ENCODE measurements around the gene IRS1. TPM values are rescaled to one million over a fixed set of nuclear protein-coding genes. Genes with fewer than 3 reads are reported as not detected.

Gene IRS1
- polyA plus RNA-seq, 2 donors = 1.6 to 3.7 TPM

- no peaks in the 10 kb centered on the region for H3K4me1 ChIP-seq (ENCODE audit: control insufficient read depth in 2 of 2, insufficient read depth in 2 of 2, low read length in 1 of 2)
- WGBS, 2 donors = 90 to 94% methylated on average over 4 of the region's 4 CpGs
- no peaks in the 10 kb centered on the region for H3K9me3 ChIP-seq (ENCODE audit: control insufficient read depth in 2 of 2, insufficient read depth in 1 of 2, low read depth in 1 of 2, low read length in 1 of 2)
- H3K27me3 ChIP-seq (ENCODE audit: control insufficient read depth in 1 of 2, insufficient read depth in 2 of 2, low read length in 2 of 2) = no peaks in the 10 kb centered on the region
- no peak overlapping the region for H3K27ac ChIP-seq (ENCODE audit: low read depth in 2 of 2, low read length in 1 of 2)
- no peak overlapping the region for H3K4me3 ChIP-seq (ENCODE audit: low read depth in 1 of 2, low read length in 2 of 2)
- no peaks in the 10 kb centered on the region for H3K36me3 ChIP-seq (ENCODE audit: control insufficient read depth in 2 of 2, insufficient read depth in 2 of 2, low read length in 1 of 2)
Measured at GRCh38 chr2:226736382-226736781, 63.2 kb downstream of the IRS1 start.

- H3K27ac ChIP-seq (ENCODE audit: low read depth in 2 of 2, low read length in 1 of 2) = no peak overlapping the region
- H3K4me3 ChIP-seq (ENCODE audit: low read depth in 1 of 2, low read length in 2 of 2) = no peak overlapping the region
- no peaks in the 10 kb centered on the region for H3K27me3 ChIP-seq (ENCODE audit: control insufficient read depth in 1 of 2, insufficient read depth in 2 of 2, low read length in 2 of 2)
- no peaks in the 10 kb centered on the region for H3K9me3 ChIP-seq (ENCODE audit: control insufficient read depth in 2 of 2, insufficient read depth in 1 of 2, low read depth in 1 of 2, low read length in 1 of 2)
- no peaks in the 10 kb centered on the region for H3K4me1 ChIP-seq (ENCODE audit: control insufficient read depth in 2 of 2, insufficient read depth in 2 of 2, low read length in 1 of 2)
- no peaks in the 10 kb centered on the region for H3K36me3 ChIP-seq (ENCODE audit: control insufficient read depth in 2 of 2, insufficient read depth in 2 of 2, low read length in 1 of 2)
- WGBS, 2 donors = 88 to 91% methylated on average over 4 of the region's 4 CpGs
Measured at GRCh38 chr2:226733927-226734564, 65.6 kb downstream of the IRS1 start.

- H3K4me1 ChIP-seq (ENCODE audit: control insufficient read depth in 2 of 2, insufficient read depth in 2 of 2, low read length in 1 of 2) = no peaks in the 10 kb centered on the region
- no peaks in the 10 kb centered on the region for H3K9me3 ChIP-seq (ENCODE audit: control insufficient read depth in 2 of 2, insufficient read depth in 1 of 2, low read depth in 1 of 2, low read length in 1 of 2)
- no peak overlapping the region for H3K4me3 ChIP-seq (ENCODE audit: low read depth in 1 of 2, low read length in 2 of 2)
- no peaks in the 10 kb centered on the region for H3K27me3 ChIP-seq (ENCODE audit: control insufficient read depth in 1 of 2, insufficient read depth in 2 of 2, low read length in 2 of 2)
- H3K36me3 ChIP-seq (ENCODE audit: control insufficient read depth in 2 of 2, insufficient read depth in 2 of 2, low read length in 1 of 2) = no peaks in the 10 kb centered on the region
- H3K27ac ChIP-seq (ENCODE audit: low read depth in 2 of 2, low read length in 1 of 2) = no peak overlapping the region
- 63 to 76% methylated on average over 6 of the region's 6 CpGs for WGBS, 2 donors
Measured at GRCh38 chr2:226733189-226733858, 66.3 kb downstream of the IRS1 start.

- H3K9me3 ChIP-seq (ENCODE audit: control insufficient read depth in 2 of 2, insufficient read depth in 1 of 2, low read depth in 1 of 2, low read length in 1 of 2) = no peaks in the 10 kb centered on the region
- H3K27ac ChIP-seq (ENCODE audit: low read depth in 2 of 2, low read length in 1 of 2) = no peak overlapping the region
- no peak overlapping the region for H3K4me3 ChIP-seq (ENCODE audit: low read depth in 1 of 2, low read length in 2 of 2)
- no peaks in the 10 kb centered on the region for H3K27me3 ChIP-seq (ENCODE audit: control insufficient read depth in 1 of 2, insufficient read depth in 2 of 2, low read length in 2 of 2)
- no peaks in the 10 kb centered on the region for H3K4me1 ChIP-seq (ENCODE audit: control insufficient read depth in 2 of 2, insufficient read depth in 2 of 2, low read length in 1 of 2)
- H3K36me3 ChIP-seq (ENCODE audit: control insufficient read depth in 2 of 2, insufficient read depth in 2 of 2, low read length in 1 of 2) = no peaks in the 10 kb centered on the region
- 94% methylated on average over 4 of the region's 4 CpGs for WGBS, 2 donors
Measured at GRCh38 chr2:226732478-226733188, 67.0 kb downstream of the IRS1 start.

- 79 to 81% methylated on average over 4 of the region's 4 CpGs for WGBS, 2 donors
- Histone ChIP-seq H3K4me1 (ENCODE audit: control insufficient read depth in 2 of 2, insufficient read depth in 2 of 2, low read length in 1 of 2) (peaks cover 0 to 3% of the 10 kb centered on the region in 2 donors), H3K4me3 (ENCODE audit: low read depth in 1 of 2, low read length in 2 of 2) (no peak overlapping the region), H3K9me3 (ENCODE audit: control insufficient read depth in 2 of 2, insufficient read depth in 1 of 2, low read depth in 1 of 2, low read length in 1 of 2) (no peaks in the 10 kb centered on the region), H3K27ac (ENCODE audit: low read depth in 2 of 2, low read length in 1 of 2) (no peak overlapping the region), H3K27me3 (ENCODE audit: control insufficient read depth in 1 of 2, insufficient read depth in 2 of 2, low read length in 2 of 2) (no peaks in the 10 kb centered on the region), H3K36me3 (ENCODE audit: control insufficient read depth in 2 of 2, insufficient read depth in 2 of 2, low read length in 1 of 2) (no peaks in the 10 kb centered on the region)
Measured at GRCh38 chr2:226730481-226730880, 69.1 kb downstream of the IRS1 start.

- Histone ChIP-seq H3K9me3 (ENCODE audit: control insufficient read depth in 2 of 2, insufficient read depth in 1 of 2, low read depth in 1 of 2, low read length in 1 of 2) (no peaks in the 10 kb centered on the region), H3K4me1 (ENCODE audit: control insufficient read depth in 2 of 2, insufficient read depth in 2 of 2, low read length in 1 of 2) (peaks cover 0 to 3% of the 10 kb centered on the region in 2 donors), H3K27ac (ENCODE audit: low read depth in 2 of 2, low read length in 1 of 2) (no peak overlapping the region), H3K36me3 (ENCODE audit: control insufficient read depth in 2 of 2, insufficient read depth in 2 of 2, low read length in 1 of 2) (no peaks in the 10 kb centered on the region), H3K27me3 (ENCODE audit: control insufficient read depth in 1 of 2, insufficient read depth in 2 of 2, low read length in 2 of 2) (no peaks in the 10 kb centered on the region), H3K4me3 (ENCODE audit: low read depth in 1 of 2, low read length in 2 of 2) (no peak overlapping the region)
- 90 to 97% methylated on average over 1 of the region's 1 CpG for WGBS, 2 donors
Measured at GRCh38 chr2:226728996-226729395, 70.6 kb downstream of the IRS1 start.

- no peaks in the 10 kb centered on the region for H3K27me3 ChIP-seq (ENCODE audit: control insufficient read depth in 1 of 2, insufficient read depth in 2 of 2, low read length in 2 of 2)
- H3K36me3 ChIP-seq (ENCODE audit: control insufficient read depth in 2 of 2, insufficient read depth in 2 of 2, low read length in 1 of 2) = no peaks in the 10 kb centered on the region
- no peak overlapping the region for H3K27ac ChIP-seq (ENCODE audit: low read depth in 2 of 2, low read length in 1 of 2)
- H3K4me1 ChIP-seq (ENCODE audit: control insufficient read depth in 2 of 2, insufficient read depth in 2 of 2, low read length in 1 of 2) = peaks cover 0 to 3% of the 10 kb centered on the region in 2 donors
- WGBS, 2 donors = 55 to 62% methylated on average over 1 of the region's 1 CpG
- no peaks in the 10 kb centered on the region for H3K9me3 ChIP-seq (ENCODE audit: control insufficient read depth in 2 of 2, insufficient read depth in 1 of 2, low read depth in 1 of 2, low read length in 1 of 2)
- H3K4me3 ChIP-seq (ENCODE audit: low read depth in 1 of 2, low read length in 2 of 2) = no peak overlapping the region
Measured at GRCh38 chr2:226727251-226727650, 72.4 kb downstream of the IRS1 start.

GRCh38 chr2:226726546-226726945, 73.1 kb downstream of the IRS1 start:
- WGBS, 2 donors = 57 to 75% methylated on average over 2 of the region's 2 CpGs
- no peaks in the 10 kb centered on the region for H3K9me3 ChIP-seq (ENCODE audit: control insufficient read depth in 2 of 2, insufficient read depth in 1 of 2, low read depth in 1 of 2, low read length in 1 of 2)
- H3K4me3 ChIP-seq (ENCODE audit: low read depth in 1 of 2, low read length in 2 of 2) = peak overlapping the region in 1 of 2 donors; percentile 8
- H3K4me1 ChIP-seq (ENCODE audit: control insufficient read depth in 2 of 2, insufficient read depth in 2 of 2, low read length in 1 of 2) = peaks cover 0 to 3% of the 10 kb centered on the region in 2 donors
- H3K36me3 ChIP-seq (ENCODE audit: control insufficient read depth in 2 of 2, insufficient read depth in 2 of 2, low read length in 1 of 2) = no peaks in the 10 kb centered on the region
- H3K27ac ChIP-seq (ENCODE audit: low read depth in 2 of 2, low read length in 1 of 2) = no peak overlapping the region
- no peaks in the 10 kb centered on the region for H3K27me3 ChIP-seq (ENCODE audit: control insufficient read depth in 1 of 2, insufficient read depth in 2 of 2, low read length in 2 of 2)

GRCh38 chr2:226725126-226725860, 74.3 kb downstream of the IRS1 start:
- Histone ChIP-seq H3K27ac (ENCODE audit: low read depth in 2 of 2, low read length in 1 of 2) (no peak overlapping the region), H3K4me3 (ENCODE audit: low read depth in 1 of 2, low read length in 2 of 2) (no peak overlapping the region), H3K36me3 (ENCODE audit: control insufficient read depth in 2 of 2, insufficient read depth in 2 of 2, low read length in 1 of 2) (no peaks in the 10 kb centered on the region), H3K4me1 (ENCODE audit: control insufficient read depth in 2 of 2, insufficient read depth in 2 of 2, low read length in 1 of 2) (peaks cover 0 to 3% of the 10 kb centered on the region in 2 donors), H3K9me3 (ENCODE audit: control insufficient read depth in 2 of 2, insufficient read depth in 1 of 2, low read depth in 1 of 2, low read length in 1 of 2) (no peaks in the 10 kb centered on the region), H3K27me3 (ENCODE audit: control insufficient read depth in 1 of 2, insufficient read depth in 2 of 2, low read length in 2 of 2) (no peaks in the 10 kb centered on the region)
- WGBS, 2 donors = 64 to 67% methylated on average over 10 of the region's 10 CpGs
